HEK293T (cell line): ENCODE data around the gene C20orf204.

ENCODE experiments used
- CTCF ChIA-PET: fragments of 350-600 bp; formaldehyde crosslinking; extraction: SDS; loops from one replicate; lab custom pipeline; 2021; ENCODE audit warnings: antibody characterized with exemption, inconsistent platforms; lab: Yijun Ruan, JAX
- POLR2A ChIA-PET: fragments of 350-600 bp; formaldehyde crosslinking; extraction: SDS; loops from one replicate; lab custom pipeline; 2020; ENCODE audit warnings: antibody characterized with exemption, inconsistent platforms; lab: Yijun Ruan, JAX
- DNase-seq: peaks from one replicate; pipeline ENCODE4 v3.0.0; 2012; ENCODE audit warnings: mixed read lengths; ENCODE audit errors: extremely low spot score
- ARNT ChIP-seq: fragments of 450-650 bp; IDR thresholded peaks from 2 replicates; pipeline ENCODE4 v1.6.1; 2017; ENCODE audit warnings: mild to moderate bottlenecking
- BHLHE40 ChIP-seq: fragments of 450-650 bp; IDR thresholded peaks from 2 replicates; pipeline ENCODE4 v1.6.1; 2016; ENCODE audit warnings: mild to moderate bottlenecking, moderate library complexity, borderline replicate concordance
- CTBP1 ChIP-seq: fragments of 450-650 bp; IDR thresholded peaks from 2 replicates; pipeline ENCODE4 v1.6.1; 2016; ENCODE audit warnings: borderline replicate concordance
- ELF4 ChIP-seq: fragments of 450-650 bp; IDR thresholded peaks from 2 replicates; pipeline ENCODE4 v1.6.1; 2017; ENCODE audit warnings: antibody characterized with exemption
- FOXA1 ChIP-seq: fragments of 450-650 bp; IDR thresholded peaks from 2 replicates; pipeline ENCODE4 v1.6.1; 2016; ENCODE audit warnings: mild to moderate bottlenecking
- FOXK2 ChIP-seq: fragments of 450-650 bp; IDR thresholded peaks from 2 replicates; pipeline ENCODE4 v1.6.1; 2016; ENCODE audit warnings: mild to moderate bottlenecking
- FOXM1 ChIP-seq: fragments of 450-650 bp; IDR thresholded peaks from 2 replicates; pipeline ENCODE4 v1.6.1; 2017; ENCODE audit warnings: mild to moderate bottlenecking, borderline replicate concordance
- HDGF ChIP-seq: fragments of 450-650 bp; IDR thresholded peaks from 2 replicates; pipeline ENCODE4 v1.6.1; 2017; ENCODE audit warnings: antibody characterized with exemption, borderline replicate concordance
- L3MBTL2 ChIP-seq: fragments of 450-650 bp; conservative IDR thresholded peaks from 2 replicates; pipeline ENCODE4 v1.6.1; 2016; ENCODE audit warnings: mild to moderate bottlenecking
- LEF1 ChIP-seq: fragments of 450-650 bp; IDR thresholded peaks from 2 replicates; pipeline ENCODE4 v1.6.1; 2017; ENCODE audit warnings: mild to moderate bottlenecking, borderline replicate concordance
- NFRKB ChIP-seq: fragments of 450-650 bp; IDR thresholded peaks from 2 replicates; pipeline ENCODE4 v1.6.1; 2016; ENCODE audit warnings: mild to moderate bottlenecking, moderate library complexity
- PKNOX1 ChIP-seq: fragments of 450-650 bp; IDR thresholded peaks from 2 replicates; pipeline ENCODE4 v1.6.1; 2016
- SP1 ChIP-seq: fragments of 450-650 bp; IDR thresholded peaks from 2 replicates; pipeline ENCODE4 v1.6.1; 2017
- SUZ12 ChIP-seq: fragments of 450-650 bp; IDR thresholded peaks from 2 replicates; pipeline ENCODE4 v1.6.1; 2016; ENCODE audit warnings: mild to moderate bottlenecking
- TARDBP ChIP-seq: fragments of 450-650 bp; IDR thresholded peaks from 2 replicates; pipeline ENCODE4 v1.6.1; 2016
- ZNF384 ChIP-seq: fragments of 450-650 bp; IDR thresholded peaks from 2 replicates; pipeline ENCODE4 v1.6.1; 2016

The C20orf204 gene

DNA sequence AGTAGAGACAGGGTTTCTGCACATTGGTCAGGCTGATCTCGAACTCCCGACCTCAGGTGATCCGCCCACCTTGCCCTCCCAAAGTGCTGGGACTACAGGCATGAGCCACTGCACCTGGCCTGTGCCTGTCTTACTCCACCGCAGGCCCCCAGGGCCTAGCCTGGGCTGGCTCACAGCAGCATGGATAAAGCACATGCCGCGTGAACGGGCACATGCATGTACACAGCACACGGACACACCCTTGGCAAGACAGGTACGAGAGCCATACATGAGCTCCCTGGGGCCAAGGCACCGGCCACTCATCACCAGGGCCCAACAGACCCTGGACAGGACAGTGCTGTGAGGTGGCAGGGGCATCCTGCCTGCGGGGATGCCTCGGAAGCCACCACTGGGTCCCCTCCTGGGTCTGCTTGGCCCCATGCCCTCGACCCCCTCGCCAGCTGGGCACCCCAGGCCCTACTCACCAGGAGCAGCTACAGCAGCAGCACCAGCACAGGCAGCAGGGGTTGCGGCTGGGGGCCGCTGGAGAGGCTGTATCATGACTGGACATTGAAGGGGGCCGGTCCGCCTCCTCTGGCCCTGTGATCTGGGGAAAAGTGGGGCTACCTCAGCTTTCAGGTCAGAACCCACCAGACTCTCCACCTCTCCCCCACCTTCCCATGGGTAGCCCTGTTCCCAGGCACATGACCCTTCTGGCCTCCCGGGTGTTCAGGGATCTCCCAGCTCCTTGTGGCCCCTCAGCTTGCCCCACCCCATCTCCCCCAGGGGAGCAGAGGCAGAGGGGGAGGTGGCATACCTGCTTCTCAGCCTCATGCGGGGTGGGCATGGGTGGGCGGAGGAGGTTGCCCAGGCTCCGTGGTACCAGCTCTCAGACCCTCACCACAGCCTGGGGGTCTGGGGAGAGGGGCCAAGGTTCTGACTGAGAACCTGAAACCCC lies 40.3 kb downstream of the C20orf204 start:
- CTCF ChIA-PET: no interaction called here
- POLR2A ChIA-PET: interaction anchor here (1.1 kb wide), 1 partner anchor 14 kb away, joined by 4 read pairs; the partner anchor contains the start of gene TCEA2
- DNase-seq: no peak
- TF ChIP-seq ARNT (no peak), LEF1 (no peak), FOXK2 (no peak), SP1 (no peak), PKNOX1 (no peak), TARDBP (no peak), CTBP1 (no peak), FOXM1 (no peak), L3MBTL2 (no peak), BHLHE40 (no peak)

DNA sequence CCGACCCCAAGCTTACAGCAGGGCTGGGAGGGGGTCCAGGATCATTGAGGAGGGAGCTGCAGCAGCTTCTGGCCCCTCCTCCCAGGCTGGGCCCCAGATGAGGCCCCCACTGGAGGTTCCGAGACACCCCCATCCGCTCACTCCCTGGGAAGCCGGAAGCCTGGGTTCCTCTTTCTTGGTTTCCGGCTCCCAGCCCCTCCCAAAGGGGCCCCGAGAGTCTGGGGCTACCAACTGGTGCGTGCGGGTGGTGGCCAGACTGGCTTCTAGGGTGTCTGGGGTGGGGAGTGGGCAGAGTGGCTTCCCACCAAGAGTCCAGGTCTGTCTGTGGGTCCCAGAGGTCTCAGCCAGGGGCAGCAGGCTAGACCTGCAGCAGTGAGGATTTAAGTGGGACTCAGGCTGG lies 41.1 kb downstream of the C20orf204 start:
- no peak for DNase-seq
- CTCF ChIA-PET: no interaction called here
- TF ChIP-seq ZNF384 (no peak), ELF4 (no peak), LEF1 (no peak), FOXK2 (no peak), HDGF (no peak), PKNOX1 (no peak), FOXM1 (no peak), NFRKB (no peak)
- POLR2A ChIA-PET: no interaction called here

DNA sequence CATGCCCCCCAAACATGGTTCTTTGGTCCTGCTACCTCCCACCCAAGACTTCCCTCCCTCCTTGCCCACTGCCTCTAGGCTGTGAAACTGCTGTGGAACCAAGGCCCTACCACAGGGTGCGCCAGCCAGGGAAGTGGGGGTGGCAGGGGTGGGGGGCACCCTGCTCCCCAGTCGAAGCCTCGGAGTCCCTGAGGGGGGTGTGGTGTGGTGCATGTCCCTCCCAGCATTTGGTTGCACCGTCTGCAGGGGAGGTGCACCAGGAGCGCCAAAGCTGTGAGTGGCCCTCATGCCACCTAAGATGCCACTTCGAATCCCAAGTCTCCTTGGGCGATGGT lies 41.5 kb downstream of the C20orf204 start:
- ChIA-PET CTCF (no interaction called here), POLR2A (interaction anchor here (5.3 kb wide), 1 partner anchor 15 kb away, joined by 38 read pairs; the partner anchor contains the start of gene TCEA2)
- DNase-seq: no peak

DNA sequence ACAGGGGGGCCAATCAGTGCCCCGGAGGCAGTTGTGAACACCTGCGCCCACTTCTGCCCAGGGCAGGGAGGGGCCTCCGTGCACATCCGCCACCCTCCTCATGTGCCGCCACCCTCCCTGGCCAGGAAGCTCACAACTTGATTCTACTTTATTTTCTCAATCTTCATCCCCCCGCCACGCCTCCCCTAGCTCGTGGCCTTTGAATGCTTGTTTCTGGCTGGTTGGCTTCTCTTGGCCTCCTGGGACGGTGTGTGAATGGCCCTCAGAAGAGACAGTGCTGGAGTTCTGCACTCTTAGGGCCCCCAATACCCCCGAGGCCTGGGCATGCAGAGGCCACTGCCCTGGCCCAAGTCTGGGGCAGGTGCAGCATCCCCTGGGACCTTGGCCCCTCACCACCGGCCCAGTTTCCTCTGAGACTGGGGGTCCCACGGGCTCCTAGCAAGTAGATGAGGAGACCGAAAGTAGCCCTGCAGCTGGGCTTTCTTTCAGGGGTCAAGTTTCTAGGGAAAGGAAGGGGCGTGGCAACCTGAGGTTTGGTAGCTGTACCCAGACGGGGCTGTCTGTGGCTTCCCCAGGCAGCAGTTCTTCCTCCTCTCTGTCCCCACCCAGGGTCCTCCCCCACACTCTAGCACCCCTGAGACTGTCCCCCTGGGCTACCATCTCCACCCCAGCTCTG lies 42.0 kb downstream of the C20orf204 start:
- no peak for DNase-seq
- ChIA-PET POLR2A (interaction anchor here (1.0 to 5.3 kb wide), 2 partner anchors 11 to 16 kb away, joined by 3 to 38 read pairs; partner anchors contain the start of gene TCEA2), CTCF (interaction anchor here (0.6 kb wide), 1 partner anchor 48 kb away, joined by 3 read pairs; no protein-coding TSS in a partner anchor)
- TF ChIP-seq ELF4: no peak
- TF ChIP-seq PKNOX1: no peak
- no peak for TF ChIP-seq TARDBP
- TF ChIP-seq FOXM1: no peak
- no peak for TF ChIP-seq CTBP1
- no peak for TF ChIP-seq SUZ12
- no peak for TF ChIP-seq NFRKB
- TF ChIP-seq L3MBTL2: no peak
- TF ChIP-seq FOXA1: no peak
- no peak for TF ChIP-seq ZNF384
- no peak for TF ChIP-seq LEF1
- no peak for TF ChIP-seq BHLHE40
- TF ChIP-seq FOXK2: no peak
- TF ChIP-seq SP1: no peak
- no peak for TF ChIP-seq ARNT
- TF ChIP-seq HDGF: no peak

More for the DNA sequence above, 41.5 kb downstream of the C20orf204 start:
- no peak for TF ChIP-seq HDGF
- no peak for TF ChIP-seq ELF4
- no peak for TF ChIP-seq LEF1
- no peak for TF ChIP-seq FOXA1
- TF ChIP-seq SP1: no peak
- TF ChIP-seq SUZ12: no peak
- no peak for TF ChIP-seq FOXM1
- no peak for TF ChIP-seq ZNF384
- no peak for TF ChIP-seq NFRKB
- TF ChIP-seq ARNT: no peak
- TF ChIP-seq L3MBTL2: no peak
- no peak for TF ChIP-seq BHLHE40
- TF ChIP-seq FOXK2: no peak
- no peak for TF ChIP-seq PKNOX1
- TF ChIP-seq CTBP1: no peak
- TF ChIP-seq TARDBP: no peak

DNA sequence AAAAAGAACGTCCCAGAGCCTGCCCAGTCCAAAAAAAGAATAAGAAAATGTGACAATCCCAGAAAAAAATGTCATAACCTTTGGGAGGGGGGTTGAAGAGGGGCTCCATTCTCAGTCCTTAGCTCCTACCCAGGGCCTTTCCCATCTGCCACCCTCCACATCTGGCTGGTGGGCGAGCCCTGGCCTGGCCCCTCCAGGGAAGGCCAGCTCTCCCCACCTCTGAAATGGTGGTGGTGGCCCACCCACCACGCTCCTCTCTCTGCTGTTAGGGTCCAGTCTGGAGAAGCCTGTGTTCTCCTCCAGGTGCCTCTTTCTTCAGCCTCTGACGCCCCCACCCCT lies 42.9 kb downstream of the C20orf204 start:
- ChIA-PET POLR2A (interaction anchor here (1.0 to 5.3 kb wide), 3 partner anchors 12 to 17 kb away, joined by 3 to 38 read pairs (median 5); partner anchors contain the start of gene TCEA2), CTCF (interaction anchor here (1.3 to 1.7 kb wide), 2 partner anchors 9 to 40 kb away, joined by 5 read pairs; no protein-coding TSS in a partner anchor)
- DNase-seq: no peak
- TF ChIP-seq FOXM1 (no peak), PKNOX1 (no peak), L3MBTL2 (no peak), ELF4 (no peak), ARNT (no peak), LEF1 (no peak), ZNF384 (no peak), BHLHE40 (no peak), FOXA1 (no peak), CTBP1 (no peak), TARDBP (no peak), HDGF (no peak), FOXK2 (no peak), SP1 (no peak), NFRKB (no peak), SUZ12 (no peak)
